NCI-H748 treated with DMSO at 0.1 percent for 48 hours (cell line): ENCODE data around the gene MUC4.
"Not testable (repeated sequence)": the region's sequence is repeated elsewhere in the genome, so short reads cannot be mapped to it uniquely, and the experiment has no call there.

ENCODE experiments used
- DNase-seq: peaks from one replicate; lab custom pipeline; 2025; lab: John Stamatoyannopoulos, UW

MUC4 gene

GRCh38 chr3:195838714-195839113 lies 27.0 kb upstream of the MUC4 start:
- no peak for DNase-seq

- no peak for DNase-seq
Observed at GRCh38 chr3:195836476-195837135, 24.9 kb upstream of the MUC4 start.

GRCh38 chr3:195835791-195836190 lies 24.1 kb upstream of the MUC4 start:
- DNase-seq = no peak

- no peak for DNase-seq
Observed at GRCh38 chr3:195834675-195835583, 23.2 kb upstream of the MUC4 start.

GRCh38 chr3:195829897-195830254 lies 18.1 kb upstream of the MUC4 start:
- no peak for DNase-seq

- no peak for DNase-seq
Observed at GRCh38 chr3:195828762-195829161, 17.0 kb upstream of the MUC4 start.

GRCh38 chr3:195825857-195826804 lies 14.4 kb upstream of the MUC4 start:
- DNase-seq = no peak

- no peak for DNase-seq
Observed at GRCh38 chr3:195825191-195825588, 13.5 kb upstream of the MUC4 start.

GRCh38 chr3:195824425-195825190 lies 12.9 kb upstream of the MUC4 start:
- not testable (repeated sequence) for DNase-seq

- DNase-seq = no peak
Observed at GRCh38 chr3:195823999-195824398, 12.3 kb upstream of the MUC4 start.

- no peak for DNase-seq
Observed at GRCh38 chr3:195823280-195823679, 11.6 kb upstream of the MUC4 start.

GRCh38 chr3:195822131-195822696 lies 10.5 kb upstream of the MUC4 start:
- DNase-seq = no peak

- DNase-seq = no peak
Observed at GRCh38 chr3:195821403-195822130, 9.8 kb upstream of the MUC4 start.

GRCh38 chr3:195820901-195821300 lies 9.2 kb upstream of the MUC4 start:
- DNase-seq = no peak

- no peak for DNase-seq
Observed at GRCh38 chr3:195820186-195820585, 8.5 kb upstream of the MUC4 start.

GRCh38 chr3:195818301-195818700 lies 6.6 kb upstream of the MUC4 start:
- no peak for DNase-seq

GRCh38 chr3:195817578-195818135 lies 5.9 kb upstream of the MUC4 start:
- DNase-seq = no peak

- DNase-seq = not testable (repeated sequence)
Observed at GRCh38 chr3:195816276-195816913, 4.7 kb upstream of the MUC4 start.

GRCh38 chr3:195815169-195815771 lies 3.5 kb upstream of the MUC4 start:
- DNase-seq = no peak
